ENCODE results near the gene PCA3. TPM values are rescaled to one million over a fixed set of nuclear protein-coding genes. Genes with fewer than 3 reads are reported as not detected.

PCA3 gene
- polyA plus RNA-seq, 2 of the 4 experiments (the other 2 are of a cell fraction), result not detected

DNA sequence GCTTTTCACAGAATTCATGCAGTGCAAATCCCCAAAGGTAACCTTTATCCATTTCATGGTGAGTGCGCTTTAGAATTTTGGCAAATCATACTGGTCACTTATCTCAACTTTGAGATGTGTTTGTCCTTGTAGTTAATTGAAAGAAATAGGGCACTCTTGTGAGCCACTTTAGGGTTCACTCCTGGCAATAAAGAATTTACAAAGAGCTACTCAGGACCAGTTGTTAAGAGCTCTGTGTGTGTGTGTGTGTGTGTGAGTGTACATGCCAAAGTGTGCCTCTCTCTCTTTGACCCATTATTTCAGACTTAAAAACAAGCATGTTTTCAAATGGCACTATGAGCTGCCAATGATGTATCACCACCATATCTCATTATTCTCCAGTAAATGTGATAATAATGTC, 21.3 kb downstream of the PCA3 start:
- DNase-seq (ENCODE audit: low read depth in 1 of 2, low spot score in 1 of 2) (no peak), ATAC-seq (no peak), FAIRE-seq (no peak)
- TF ChIP-seq, protein P1, sequence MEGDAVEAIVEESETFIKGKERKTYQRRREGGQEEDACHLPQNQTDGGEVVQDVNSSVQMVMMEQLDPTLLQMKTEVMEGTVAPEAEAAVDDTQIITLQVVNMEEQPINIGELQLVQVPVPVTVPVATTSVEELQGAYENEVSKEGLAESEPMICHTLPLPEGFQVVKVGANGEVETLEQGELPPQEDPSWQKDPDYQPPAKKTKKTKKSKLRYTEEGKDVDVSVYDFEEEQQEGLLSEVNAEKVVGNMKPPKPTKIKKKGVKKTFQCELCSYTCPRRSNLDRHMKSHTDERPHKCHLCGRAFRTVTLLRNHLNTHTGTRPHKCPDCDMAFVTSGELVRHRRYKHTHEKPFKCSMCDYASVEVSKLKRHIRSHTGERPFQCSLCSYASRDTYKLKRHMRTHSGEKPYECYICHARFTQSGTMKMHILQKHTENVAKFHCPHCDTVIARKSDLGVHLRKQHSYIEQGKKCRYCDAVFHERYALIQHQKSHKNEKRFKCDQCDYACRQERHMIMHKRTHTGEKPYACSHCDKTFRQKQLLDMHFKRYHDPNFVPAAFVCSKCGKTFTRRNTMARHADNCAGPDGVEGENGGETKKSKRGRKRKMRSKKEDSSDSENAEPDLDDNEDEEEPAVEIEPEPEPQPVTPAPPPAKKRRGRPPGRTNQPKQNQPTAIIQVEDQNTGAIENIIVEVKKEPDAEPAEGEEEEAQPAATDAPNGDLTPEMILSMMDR (IDR thresholded peaks at IDR 0.05), result no peak
- no peak for TF ChIP-seq CBX8 (IDR thresholded peaks at IDR 0.05)
- TF ChIP-seq RFX5 (IDR thresholded peaks at IDR 0.05), result no peak
- no peak for TF ChIP-seq HOXB13 (CRISPR knock-in tag; IDR thresholded peaks at IDR 0.05; ENCODE audit: low read depth)
- no peak for TF ChIP-seq CBX2 (IDR thresholded peaks at IDR 0.05; ENCODE audit: borderline replicate concordance, low read depth)
- no peak for TF ChIP-seq KDM5A (IDR thresholded peaks at IDR 0.05)
- no peak for TF ChIP-seq HEYL (CRISPR knock-in tag; IDR thresholded peaks at IDR 0.05)
- no peak for TF ChIP-seq RARB (CRISPR knock-in tag; IDR thresholded peaks at IDR 0.05)
- TF ChIP-seq RAD21 (conservative IDR thresholded peaks at IDR 0.05 in 1 of 2, IDR thresholded peaks at IDR 0.05 in 1 of 2), result no peak
- TF ChIP-seq CHD4 (IDR thresholded peaks at IDR 0.05; ENCODE audit: borderline replicate concordance), result no peak
- Histone ChIP-seq H3K4me2 (no peak overlapping the region), H3K4me3 (no peak overlapping the region), H3K27ac (no peak overlapping the region), H3K4me1 (no peaks in the 10 kb centered on the region), H3K9me3 (no peaks in the 10 kb centered on the region)
- CTCF ChIA-PET, result interaction anchor here (1.5 to 1.6 kb wide), 2 partner anchors 24 to 211 kb away, joined by 3 to 7 read pairs; no protein-coding TSS in a partner anchor
- POLR2A ChIA-PET, result no interaction called here
- 3% methylated on average over 1 of the region's 1 CpG for WGBS (ENCODE audit: missing lambda C conversion rate)

DNA sequence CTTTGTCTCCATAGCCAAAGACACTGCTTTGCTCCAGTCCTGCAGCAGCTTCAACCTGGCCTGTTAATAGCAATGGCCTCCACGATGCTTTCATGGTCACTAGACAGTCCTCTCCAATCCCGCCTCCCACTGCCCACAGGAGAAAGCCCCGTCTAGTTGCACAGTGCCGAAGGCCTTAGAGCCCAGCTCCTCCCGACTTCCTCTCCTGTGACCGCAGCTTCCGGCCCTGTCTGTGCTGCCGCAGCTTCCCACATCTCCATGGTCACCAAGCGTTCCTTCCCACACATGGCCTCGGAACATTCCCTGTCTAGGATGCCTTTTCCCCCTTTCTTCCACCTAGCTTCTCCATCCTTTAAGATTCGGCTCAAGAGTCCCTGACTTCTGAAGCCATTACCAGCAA, 23.4 kb downstream of the PCA3 start:
- CTCF ChIA-PET, result no interaction called here
- Histone ChIP-seq H3K4me1 (no peaks in the 10 kb centered on the region), H3K9me3 (no peaks in the 10 kb centered on the region), H3K27ac (no peak overlapping the region), H3K4me2 (no peak overlapping the region), H3K4me3 (no peak overlapping the region)
- WGBS (ENCODE audit: missing lambda C conversion rate), result 39% methylated on average over 11 of the region's 11 CpGs
- DNase-seq (ENCODE audit: low read depth in 1 of 2, low spot score in 1 of 2), result no peak
- no peak for ATAC-seq
- no peak for FAIRE-seq
- POLR2A ChIA-PET, result no interaction called here
- no peak for TF ChIP-seq HOXA7 (CRISPR knock-in tag; IDR thresholded peaks at IDR 0.05)

DNA sequence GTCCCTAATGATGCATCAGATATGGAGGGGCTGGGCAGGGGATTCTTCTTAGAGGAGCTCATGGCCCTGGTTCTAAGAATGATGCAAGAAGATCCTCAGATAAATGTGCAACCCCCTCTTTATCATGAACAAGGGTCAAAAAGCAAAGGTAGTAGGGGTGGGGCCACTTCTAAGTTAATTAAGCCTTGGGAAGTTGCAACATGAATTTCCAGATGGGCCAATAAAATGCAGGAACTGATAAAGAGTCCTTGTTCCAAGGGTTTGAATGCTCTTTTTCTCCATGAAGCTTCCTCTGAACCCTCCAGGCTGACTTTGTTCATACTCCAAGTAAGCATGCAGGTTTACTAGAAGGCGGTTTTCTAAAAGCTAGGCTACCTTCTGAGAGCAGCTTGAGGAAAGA, 25.6 kb downstream of the PCA3 start:
- FAIRE-seq (no peak), DNase-seq (ENCODE audit: low read depth in 1 of 2, low spot score in 1 of 2) (no peak), ATAC-seq (no peak)
- 0% methylated on average over 1 of the region's 1 CpG for WGBS (ENCODE audit: missing lambda C conversion rate)
- Histone ChIP-seq H3K27ac (no peak overlapping the region), H3K4me2 (no peak overlapping the region), H3K4me3 (no peak overlapping the region), H3K4me1 (no peaks in the 10 kb centered on the region), H3K9me3 (no peaks in the 10 kb centered on the region)
- ChIA-PET POLR2A (no interaction called here), CTCF (interaction anchor here (1.3 kb wide), 1 partner anchor 20 kb away, joined by 4 read pairs; no protein-coding TSS in a partner anchor)
- TF ChIP-seq, protein P2, sequence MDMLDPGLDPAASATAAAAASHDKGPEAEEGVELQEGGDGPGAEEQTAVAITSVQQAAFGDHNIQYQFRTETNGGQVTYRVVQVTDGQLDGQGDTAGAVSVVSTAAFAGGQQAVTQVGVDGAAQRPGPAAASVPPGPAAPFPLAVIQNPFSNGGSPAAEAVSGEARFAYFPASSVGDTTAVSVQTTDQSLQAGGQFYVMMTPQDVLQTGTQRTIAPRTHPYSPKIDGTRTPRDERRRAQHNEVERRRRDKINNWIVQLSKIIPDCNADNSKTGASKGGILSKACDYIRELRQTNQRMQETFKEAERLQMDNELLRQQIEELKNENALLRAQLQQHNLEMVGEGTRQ (IDR thresholded peaks at IDR 0.05), result no peak
- TF ChIP-seq HDAC2 (IDR thresholded peaks at IDR 0.05) (no peak), CBX8 (IDR thresholded peaks at IDR 0.05) (no peak), BHLHE40 (IDR thresholded peaks at IDR 0.05; ENCODE audit: low read depth, low read length) (no peak), PHF8 (IDR thresholded peaks at IDR 0.05; ENCODE audit: borderline replicate concordance, low read depth) (no peak), TFCP2L1 (CRISPR knock-in tag; IDR thresholded peaks at IDR 0.05) (no peak), MAFK (IDR thresholded peaks at IDR 0.05; ENCODE audit: partially characterized antibody) (no peak), MYC (IDR thresholded peaks at IDR 0.05; ENCODE audit: borderline replicate concordance, low read length) (no peak), NFE2L2 (conservative IDR thresholded peaks at IDR 0.05; ENCODE audit: low read length) (no peak), CHD4 (IDR thresholded peaks at IDR 0.05; ENCODE audit: borderline replicate concordance) (no peak), HOXB5 (CRISPR knock-in tag; IDR thresholded peaks at IDR 0.05) (no peak)
- TF ChIP-seq, protein P3, sequence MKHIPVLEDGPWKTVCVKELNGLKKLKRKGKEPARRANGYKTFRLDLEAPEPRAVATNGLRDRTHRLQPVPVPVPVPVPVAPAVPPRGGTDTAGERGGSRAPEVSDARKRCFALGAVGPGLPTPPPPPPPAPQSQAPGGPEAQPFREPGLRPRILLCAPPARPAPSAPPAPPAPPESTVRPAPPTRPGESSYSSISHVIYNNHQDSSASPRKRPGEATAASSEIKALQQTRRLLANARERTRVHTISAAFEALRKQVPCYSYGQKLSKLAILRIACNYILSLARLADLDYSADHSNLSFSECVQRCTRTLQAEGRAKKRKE (CRISPR knock-in tag; IDR thresholded peaks at IDR 0.05; ENCODE audit: low read depth), result no peak
- TF ChIP-seq, protein P4, sequence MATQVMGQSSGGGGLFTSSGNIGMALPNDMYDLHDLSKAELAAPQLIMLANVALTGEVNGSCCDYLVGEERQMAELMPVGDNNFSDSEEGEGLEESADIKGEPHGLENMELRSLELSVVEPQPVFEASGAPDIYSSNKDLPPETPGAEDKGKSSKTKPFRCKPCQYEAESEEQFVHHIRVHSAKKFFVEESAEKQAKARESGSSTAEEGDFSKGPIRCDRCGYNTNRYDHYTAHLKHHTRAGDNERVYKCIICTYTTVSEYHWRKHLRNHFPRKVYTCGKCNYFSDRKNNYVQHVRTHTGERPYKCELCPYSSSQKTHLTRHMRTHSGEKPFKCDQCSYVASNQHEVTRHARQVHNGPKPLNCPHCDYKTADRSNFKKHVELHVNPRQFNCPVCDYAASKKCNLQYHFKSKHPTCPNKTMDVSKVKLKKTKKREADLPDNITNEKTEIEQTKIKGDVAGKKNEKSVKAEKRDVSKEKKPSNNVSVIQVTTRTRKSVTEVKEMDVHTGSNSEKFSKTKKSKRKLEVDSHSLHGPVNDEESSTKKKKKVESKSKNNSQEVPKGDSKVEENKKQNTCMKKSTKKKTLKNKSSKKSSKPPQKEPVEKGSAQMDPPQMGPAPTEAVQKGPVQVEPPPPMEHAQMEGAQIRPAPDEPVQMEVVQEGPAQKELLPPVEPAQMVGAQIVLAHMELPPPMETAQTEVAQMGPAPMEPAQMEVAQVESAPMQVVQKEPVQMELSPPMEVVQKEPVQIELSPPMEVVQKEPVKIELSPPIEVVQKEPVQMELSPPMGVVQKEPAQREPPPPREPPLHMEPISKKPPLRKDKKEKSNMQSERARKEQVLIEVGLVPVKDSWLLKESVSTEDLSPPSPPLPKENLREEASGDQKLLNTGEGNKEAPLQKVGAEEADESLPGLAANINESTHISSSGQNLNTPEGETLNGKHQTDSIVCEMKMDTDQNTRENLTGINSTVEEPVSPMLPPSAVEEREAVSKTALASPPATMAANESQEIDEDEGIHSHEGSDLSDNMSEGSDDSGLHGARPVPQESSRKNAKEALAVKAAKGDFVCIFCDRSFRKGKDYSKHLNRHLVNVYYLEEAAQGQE (IDR thresholded peaks at IDR 0.05), result no peak
- TF ChIP-seq, protein P1 (IDR thresholded peaks at IDR 0.05), result no peak
- TF ChIP-seq, protein P5, sequence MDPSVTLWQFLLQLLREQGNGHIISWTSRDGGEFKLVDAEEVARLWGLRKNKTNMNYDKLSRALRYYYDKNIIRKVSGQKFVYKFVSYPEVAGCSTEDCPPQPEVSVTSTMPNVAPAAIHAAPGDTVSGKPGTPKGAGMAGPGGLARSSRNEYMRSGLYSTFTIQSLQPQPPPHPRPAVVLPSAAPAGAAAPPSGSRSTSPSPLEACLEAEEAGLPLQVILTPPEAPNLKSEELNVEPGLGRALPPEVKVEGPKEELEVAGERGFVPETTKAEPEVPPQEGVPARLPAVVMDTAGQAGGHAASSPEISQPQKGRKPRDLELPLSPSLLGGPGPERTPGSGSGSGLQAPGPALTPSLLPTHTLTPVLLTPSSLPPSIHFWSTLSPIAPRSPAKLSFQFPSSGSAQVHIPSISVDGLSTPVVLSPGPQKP (IDR thresholded peaks at IDR 0.05; ENCODE audit: low read depth, low read length), result no peak
